NT2/D1 (cell line): ENCODE measurements around the gene CACNA2D3.

Source experiments
- DNase-seq: peaks from one replicate; pipeline ENCODE4 v3.0.0-alpha.2; 2011; ENCODE audit warnings: low read depth, low spot score
- H3K27me3 ChIP-seq: 2 replicates; pipeline ENCODE4 v1.6.0; 2011; ENCODE audit warnings: mild to moderate bottlenecking; ENCODE audit not compliant: insufficient read length, insufficient read depth
- H3K36me3 ChIP-seq: 2 replicates; pipeline ENCODE4 v1.6.1; 2011; ENCODE audit warnings: mild to moderate bottlenecking, low read length, mixed read lengths; ENCODE audit not compliant: insufficient read depth, insufficient read length
- H3K4me1 ChIP-seq: 2 replicates; pipeline ENCODE4 v1.5.1; 2011; ENCODE audit not compliant: insufficient read depth, insufficient read length
- H3K4me3 ChIP-seq: 2 replicates; pipeline ENCODE4 v1.5.1; 2011; ENCODE audit warnings: low read depth; ENCODE audit not compliant: insufficient read length
- H3K9ac ChIP-seq: 2 replicates; pipeline ENCODE4 v1.6.0; 2011; ENCODE audit warnings: low read depth; ENCODE audit not compliant: insufficient read length
- H3K9me3 ChIP-seq: 2 replicates; pipeline ENCODE4 v1.5.1; 2011; ENCODE audit warnings: mild to moderate bottlenecking, low read length; ENCODE audit not compliant: insufficient read depth
- SUZ12 ChIP-seq: IDR thresholded peaks from 2 replicates; pipeline ENCODE4 v1.6.1; 2011; ENCODE audit not compliant: insufficient read length, insufficient read depth; ENCODE audit errors: extremely low read depth
- YY1 ChIP-seq: IDR thresholded peaks from 2 replicates; pipeline ENCODE4 v1.6.1; 2011; ENCODE audit not compliant: insufficient read length, insufficient read depth
- ZNF274 ChIP-seq: IDR thresholded peaks from 2 replicates; pipeline ENCODE4 v1.6.1; 2011; ENCODE audit warnings: mild to moderate bottlenecking, low read depth, low read length

The CACNA2D3 gene

GRCh38 chr3:54547051-54547450, 424.7 kb downstream of the CACNA2D3 start:
- no peak overlapping the region for H3K9ac ChIP-seq
- TF ChIP-seq ZNF274 = no peak
- TF ChIP-seq YY1 = no peak
- TF ChIP-seq SUZ12 = no peak
- no peak for DNase-seq

DNA sequence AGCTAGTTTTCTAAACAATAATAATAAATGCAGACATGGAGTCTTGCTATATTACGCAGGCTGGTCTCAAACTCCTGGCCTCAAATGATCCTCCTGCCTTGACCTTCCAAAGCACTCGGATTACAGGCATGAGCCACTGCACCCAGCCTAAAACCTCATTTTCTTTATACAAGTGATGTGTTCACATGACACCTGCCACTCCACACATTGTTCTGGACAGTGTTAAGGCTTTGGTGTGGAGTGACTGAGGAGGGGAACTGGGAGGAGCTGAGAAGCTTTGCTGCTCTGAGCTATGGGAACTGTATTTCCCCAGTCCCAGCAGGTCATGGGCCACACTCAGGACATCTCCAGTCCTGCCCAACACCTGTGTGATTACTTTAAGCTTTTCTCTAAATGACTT, 425.5 kb downstream of the CACNA2D3 start:
- no peak for DNase-seq
- Histone ChIP-seq H3K9me3 (no peaks in the 10 kb centered on the region), H3K9ac (no peak overlapping the region), H3K36me3 (no peaks in the 10 kb centered on the region), H3K27me3 (no peaks in the 10 kb centered on the region), H3K4me3 (no peak overlapping the region), H3K4me1 (no peaks in the 10 kb centered on the region)
- no peak for TF ChIP-seq YY1
- TF ChIP-seq ZNF274 = no peak
- TF ChIP-seq SUZ12 = no peak

More at GRCh38 chr3:54547051-54547450, 424.7 kb downstream of the CACNA2D3 start:
- no peaks in the 10 kb centered on the region for H3K4me1 ChIP-seq
- no peaks in the 10 kb centered on the region for H3K27me3 ChIP-seq
- no peaks in the 10 kb centered on the region for H3K36me3 ChIP-seq
- no peak overlapping the region for H3K4me3 ChIP-seq
- no peaks in the 10 kb centered on the region for H3K9me3 ChIP-seq

DNA sequence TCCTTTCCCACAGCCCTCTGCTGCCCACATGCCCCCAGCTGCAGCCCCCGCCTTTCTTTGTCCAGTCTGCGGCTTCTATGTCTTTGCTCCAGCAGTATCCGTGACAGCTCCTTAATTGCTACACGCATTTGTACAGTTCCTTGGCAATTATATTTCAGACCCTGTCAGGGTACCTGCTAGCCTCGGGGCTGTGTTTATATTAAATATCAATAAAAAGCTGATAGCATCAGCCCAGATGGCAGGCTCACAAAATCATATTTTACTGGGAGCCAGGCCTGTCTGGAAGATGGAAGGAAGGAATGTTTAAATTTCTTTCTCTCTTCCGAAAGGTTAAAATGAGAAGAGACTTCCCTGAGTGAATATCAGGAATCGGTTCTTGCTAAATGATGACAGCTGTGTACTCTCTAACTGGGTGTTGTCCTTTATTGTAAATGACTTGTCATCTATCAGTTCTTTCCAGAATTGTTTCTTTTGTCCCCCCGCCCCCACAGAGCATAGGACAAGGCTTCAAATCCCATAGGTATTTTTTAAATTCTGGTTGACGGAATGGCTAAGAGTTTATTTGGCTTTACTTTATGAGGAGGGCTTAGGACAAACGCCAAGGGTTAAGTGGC, 427.4 kb downstream of the CACNA2D3 start:
- Histone ChIP-seq H3K27me3 (no peaks in the 10 kb centered on the region), H3K4me3 (no peak overlapping the region), H3K9me3 (no peaks in the 10 kb centered on the region), H3K9ac (no peak overlapping the region), H3K4me1 (no peaks in the 10 kb centered on the region), H3K36me3 (no peaks in the 10 kb centered on the region)
- TF ChIP-seq SUZ12 (no peak), YY1 (no peak)
- DNase-seq = no peak

DNA sequence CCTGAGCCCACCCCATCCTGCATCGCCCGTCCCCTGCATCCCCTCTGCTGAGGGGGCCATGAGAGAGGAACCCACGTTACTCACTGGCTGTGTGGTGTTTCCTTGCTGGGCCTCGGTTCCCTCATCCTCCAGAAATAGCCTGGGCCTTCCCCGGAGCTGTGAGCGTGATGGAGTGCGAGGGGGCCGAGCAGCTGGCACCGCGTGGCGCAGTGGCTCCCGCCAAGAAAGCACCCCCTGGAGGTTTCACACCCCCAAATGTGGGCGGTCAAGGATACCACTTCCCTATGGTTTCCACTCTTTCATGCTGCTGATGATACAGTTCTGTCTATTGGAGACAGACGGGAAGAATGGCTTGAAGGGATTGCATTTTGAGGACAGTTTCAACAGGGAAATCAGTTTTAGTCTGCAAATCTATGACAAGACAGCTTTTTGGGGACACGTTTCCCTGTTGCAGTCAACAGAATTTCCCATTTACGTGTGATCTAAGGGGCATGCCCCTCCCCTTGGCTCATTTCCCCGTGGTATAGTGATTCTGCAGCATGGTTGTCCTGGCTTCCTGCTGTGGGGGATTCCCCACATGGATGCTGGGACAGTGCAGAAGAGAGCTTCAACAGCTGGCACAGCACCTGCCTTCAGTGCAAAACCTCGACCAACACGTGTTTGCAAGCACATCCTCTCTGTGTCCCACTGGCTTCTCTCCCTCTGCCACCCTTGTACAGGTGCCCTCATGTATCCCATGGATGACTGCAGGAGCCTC, 428.0 kb downstream of the CACNA2D3 start:
- Histone ChIP-seq H3K9me3 (no peaks in the 10 kb centered on the region), H3K9ac (no peak overlapping the region), H3K4me1 (no peaks in the 10 kb centered on the region), H3K4me3 (no peak overlapping the region), H3K36me3 (no peaks in the 10 kb centered on the region), H3K27me3 (no peaks in the 10 kb centered on the region)
- TF ChIP-seq YY1 (no peak), SUZ12 (no peak), ZNF274 (no peak)
- no peak for DNase-seq

DNA sequence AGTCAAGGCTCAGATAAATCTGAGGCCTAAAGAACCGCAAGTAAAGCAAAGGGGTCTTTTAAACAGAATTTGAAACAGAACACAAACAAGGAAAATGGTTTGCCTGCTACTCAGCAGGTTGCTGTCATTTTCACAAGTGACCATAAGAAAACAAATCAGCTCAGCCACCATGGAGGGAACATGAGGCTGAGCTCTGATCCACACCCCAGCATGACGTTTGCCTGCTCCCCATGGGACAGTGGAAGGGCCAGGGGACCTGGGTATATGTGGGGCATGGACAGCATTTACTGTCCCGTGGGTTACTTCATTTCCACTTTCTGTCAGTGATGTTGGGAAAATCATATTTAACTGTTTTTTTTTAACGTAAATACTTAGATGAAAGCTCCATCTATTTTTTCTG, 434.3 kb downstream of the CACNA2D3 start:
- TF ChIP-seq YY1 (no peak), ZNF274 (no peak), SUZ12 (no peak)
- Histone ChIP-seq H3K4me1 (no peaks in the 10 kb centered on the region), H3K4me3 (no peak overlapping the region), H3K9me3 (no peaks in the 10 kb centered on the region), H3K27me3 (no peaks in the 10 kb centered on the region), H3K36me3 (no peaks in the 10 kb centered on the region), H3K9ac (no peak overlapping the region)
- no peak for DNase-seq

DNA sequence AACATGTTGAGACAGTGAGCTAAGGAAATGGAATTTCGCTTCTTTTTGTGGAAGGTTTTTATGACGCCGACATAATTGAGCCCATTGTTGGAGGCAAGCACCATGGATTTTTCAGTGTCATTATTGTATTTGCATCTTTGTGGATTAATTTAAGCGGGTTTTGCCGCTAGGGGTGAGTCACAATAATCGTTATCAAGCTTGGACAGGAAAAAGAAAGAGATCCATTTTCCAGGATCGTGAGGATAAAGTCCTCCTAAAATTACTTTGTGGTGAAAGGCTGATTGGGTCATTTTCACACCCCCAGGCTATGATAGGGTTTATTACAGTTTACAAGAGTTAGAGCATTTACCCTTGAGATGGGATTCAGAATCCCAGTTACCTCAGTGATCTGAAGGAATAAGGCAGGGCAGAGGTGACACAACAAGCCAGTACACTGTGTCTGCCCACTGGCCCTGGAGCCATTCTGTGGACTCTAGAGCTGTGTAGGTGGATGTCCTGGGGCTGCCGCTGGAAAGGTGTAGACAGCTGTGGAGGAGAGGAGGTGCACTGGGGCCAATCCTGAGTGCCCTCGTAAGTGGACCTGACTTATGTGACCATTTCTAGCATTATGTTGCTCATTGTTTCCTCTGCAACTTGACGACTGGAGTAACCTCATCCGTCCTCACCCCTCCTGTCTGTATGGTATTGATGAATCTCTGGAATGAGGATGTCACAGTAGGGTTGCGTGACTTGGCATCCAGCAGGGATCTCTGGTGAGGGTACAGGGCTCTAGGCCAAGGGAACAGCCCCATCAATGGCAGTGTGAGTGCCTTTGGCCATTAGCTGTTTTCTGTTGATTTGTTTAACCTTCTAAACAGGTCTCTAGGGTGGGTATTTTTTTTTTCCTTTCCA, 435.4 kb downstream of the CACNA2D3 start:
- H3K27me3 ChIP-seq = no peaks in the 10 kb centered on the region
- no peak for DNase-seq

More for the DNA sequence above, 435.4 kb downstream of the CACNA2D3 start:
- Histone ChIP-seq H3K4me3 (no peak overlapping the region), H3K9me3 (no peaks in the 10 kb centered on the region), H3K36me3 (no peaks in the 10 kb centered on the region), H3K4me1 (no peaks in the 10 kb centered on the region), H3K9ac (peak overlapping the region; percentile 6)
- TF ChIP-seq ZNF274 (no peak), SUZ12 (no peak), YY1 (no peak)
